ENCODE results near the gene NES. TPM values are rescaled to one million over a fixed set of nuclear protein-coding genes. Genes with fewer than 3 reads are reported as not detected.

The NES gene
- total RNA-seq, 1 donor from 2014 or later, result 56.8 TPM

DNA sequence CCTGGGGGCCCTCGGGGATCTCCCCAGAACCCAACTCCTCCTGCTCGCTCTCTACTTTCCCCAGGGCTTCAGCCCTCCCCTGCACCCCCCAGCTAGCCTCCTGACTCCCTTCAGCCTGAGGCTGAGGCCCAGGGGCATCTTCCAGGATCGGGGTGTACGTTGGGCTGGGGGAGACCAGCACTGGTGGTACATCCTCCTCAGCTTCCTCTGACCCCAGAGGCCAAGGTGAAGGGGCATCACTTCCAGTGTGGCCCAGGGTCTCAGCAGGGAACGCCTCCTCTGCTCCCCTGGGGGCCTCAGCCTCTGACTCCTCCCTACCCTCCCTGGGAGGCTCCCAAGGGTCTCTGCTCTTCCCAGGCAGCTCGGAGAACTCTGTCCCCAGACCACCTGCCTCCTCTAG, 6.8 kb downstream of the NES start:
- no peaks in the 10 kb centered on the region for H3K9me3 Mint-ChIP-seq
- TF ChIP-seq, protein P1, sequence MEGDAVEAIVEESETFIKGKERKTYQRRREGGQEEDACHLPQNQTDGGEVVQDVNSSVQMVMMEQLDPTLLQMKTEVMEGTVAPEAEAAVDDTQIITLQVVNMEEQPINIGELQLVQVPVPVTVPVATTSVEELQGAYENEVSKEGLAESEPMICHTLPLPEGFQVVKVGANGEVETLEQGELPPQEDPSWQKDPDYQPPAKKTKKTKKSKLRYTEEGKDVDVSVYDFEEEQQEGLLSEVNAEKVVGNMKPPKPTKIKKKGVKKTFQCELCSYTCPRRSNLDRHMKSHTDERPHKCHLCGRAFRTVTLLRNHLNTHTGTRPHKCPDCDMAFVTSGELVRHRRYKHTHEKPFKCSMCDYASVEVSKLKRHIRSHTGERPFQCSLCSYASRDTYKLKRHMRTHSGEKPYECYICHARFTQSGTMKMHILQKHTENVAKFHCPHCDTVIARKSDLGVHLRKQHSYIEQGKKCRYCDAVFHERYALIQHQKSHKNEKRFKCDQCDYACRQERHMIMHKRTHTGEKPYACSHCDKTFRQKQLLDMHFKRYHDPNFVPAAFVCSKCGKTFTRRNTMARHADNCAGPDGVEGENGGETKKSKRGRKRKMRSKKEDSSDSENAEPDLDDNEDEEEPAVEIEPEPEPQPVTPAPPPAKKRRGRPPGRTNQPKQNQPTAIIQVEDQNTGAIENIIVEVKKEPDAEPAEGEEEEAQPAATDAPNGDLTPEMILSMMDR (IDR thresholded peaks at IDR 0.05; ENCODE audit: unreplicated experiment), result no peak
- no peak overlapping the region for H3K4me3 Mint-ChIP-seq
- peaks cover 61% of the 10 kb centered on the region for H3K4me1 Mint-ChIP-seq
- no peaks in the 10 kb centered on the region for H3K27me3 Mint-ChIP-seq (ENCODE audit: low read depth)
- peaks cover 25% of the 10 kb centered on the region for H3K36me3 Mint-ChIP-seq
- H3K27ac Mint-ChIP-seq, result no peak overlapping the region
- no peak for DNase-seq (ENCODE audit: low spot score in 2 of 2, unreplicated experiment in 2 of 2)

DNA sequence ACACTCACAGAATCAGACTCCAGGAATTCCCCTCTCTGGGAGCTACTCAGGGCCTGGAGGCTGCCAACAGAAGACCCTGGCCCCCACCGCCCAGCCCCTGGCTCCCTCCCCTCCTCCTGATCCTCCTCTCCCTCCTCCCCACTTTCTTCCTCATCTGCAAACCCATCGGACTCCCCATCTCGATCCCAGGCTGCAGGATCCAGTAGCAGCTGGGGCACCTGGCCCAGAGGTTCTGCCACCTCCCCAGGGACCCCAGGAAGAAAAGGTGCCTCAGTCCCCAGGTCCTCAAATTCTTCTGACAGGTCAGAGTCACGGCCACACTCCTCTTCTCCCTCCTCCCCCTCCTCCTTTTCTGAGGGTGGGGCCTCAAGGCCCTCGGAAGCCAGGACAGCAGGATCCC, 7.4 kb downstream of the NES start:
- H3K27ac Mint-ChIP-seq, result no peak overlapping the region
- no peak for DNase-seq (ENCODE audit: low spot score in 2 of 2, unreplicated experiment in 2 of 2)
- TF ChIP-seq, protein P1 (IDR thresholded peaks at IDR 0.05; ENCODE audit: unreplicated experiment), result no peak
- H3K27me3 Mint-ChIP-seq (ENCODE audit: low read depth), result no peaks in the 10 kb centered on the region
- peaks cover 59% of the 10 kb centered on the region for H3K4me1 Mint-ChIP-seq
- no peak overlapping the region for H3K4me3 Mint-ChIP-seq
- H3K36me3 Mint-ChIP-seq, result peaks cover 25% of the 10 kb centered on the region
- no peaks in the 10 kb centered on the region for H3K9me3 Mint-ChIP-seq

DNA sequence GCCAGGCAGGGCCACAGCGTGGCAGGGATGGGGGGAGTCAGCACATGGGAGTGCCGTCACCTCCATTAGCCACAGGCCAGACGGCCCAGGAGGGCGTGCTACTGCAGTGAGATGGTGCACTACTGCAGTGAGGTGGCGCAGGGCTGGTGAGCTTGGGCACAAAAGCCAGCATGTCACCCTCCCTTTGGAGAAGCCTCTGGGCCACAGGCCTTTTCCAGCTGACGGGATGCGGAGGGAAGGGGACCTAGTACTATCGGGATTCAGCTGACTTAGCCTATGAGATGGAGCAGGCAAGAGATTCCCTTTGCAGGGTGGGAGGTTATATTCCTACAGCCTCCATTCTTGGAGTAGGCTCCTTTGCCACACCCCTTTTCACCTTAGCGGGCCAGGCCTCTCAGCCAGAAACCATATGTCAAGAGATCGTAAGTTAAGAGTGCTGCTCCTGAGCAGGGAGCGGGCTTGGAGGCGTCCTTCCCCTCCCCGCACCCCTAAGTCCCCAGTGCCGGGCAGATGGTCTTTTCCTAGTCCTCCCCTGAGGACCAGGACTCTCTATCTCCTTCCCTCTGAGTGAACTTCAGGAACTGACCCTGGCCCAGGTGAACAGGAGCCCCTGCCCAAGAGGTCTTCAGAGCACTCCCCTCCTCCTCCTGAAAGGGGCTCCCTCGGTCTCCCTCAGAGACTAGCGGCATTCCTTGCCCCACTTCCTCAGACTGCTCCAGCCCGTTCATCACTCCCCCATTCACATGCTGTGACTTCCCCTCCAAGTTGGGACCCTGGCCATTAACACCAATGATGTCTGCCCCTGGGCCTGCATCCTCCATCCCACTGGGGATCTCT, 8.2 kb downstream of the NES start:
- Mint-ChIP-seq H3K4me3 (no peak overlapping the region), H3K4me1 (peaks cover 62% of the 10 kb centered on the region), H3K9me3 (no peaks in the 10 kb centered on the region), H3K36me3 (peaks cover 22% of the 10 kb centered on the region), H3K27ac (peak overlapping the region; percentile 23), H3K27me3 (ENCODE audit: low read depth) (no peaks in the 10 kb centered on the region)
- TF ChIP-seq, protein P1 (IDR thresholded peaks at IDR 0.05; ENCODE audit: unreplicated experiment), result no peak
- no peak for DNase-seq (ENCODE audit: low spot score in 2 of 2, unreplicated experiment in 2 of 2)

DNA sequence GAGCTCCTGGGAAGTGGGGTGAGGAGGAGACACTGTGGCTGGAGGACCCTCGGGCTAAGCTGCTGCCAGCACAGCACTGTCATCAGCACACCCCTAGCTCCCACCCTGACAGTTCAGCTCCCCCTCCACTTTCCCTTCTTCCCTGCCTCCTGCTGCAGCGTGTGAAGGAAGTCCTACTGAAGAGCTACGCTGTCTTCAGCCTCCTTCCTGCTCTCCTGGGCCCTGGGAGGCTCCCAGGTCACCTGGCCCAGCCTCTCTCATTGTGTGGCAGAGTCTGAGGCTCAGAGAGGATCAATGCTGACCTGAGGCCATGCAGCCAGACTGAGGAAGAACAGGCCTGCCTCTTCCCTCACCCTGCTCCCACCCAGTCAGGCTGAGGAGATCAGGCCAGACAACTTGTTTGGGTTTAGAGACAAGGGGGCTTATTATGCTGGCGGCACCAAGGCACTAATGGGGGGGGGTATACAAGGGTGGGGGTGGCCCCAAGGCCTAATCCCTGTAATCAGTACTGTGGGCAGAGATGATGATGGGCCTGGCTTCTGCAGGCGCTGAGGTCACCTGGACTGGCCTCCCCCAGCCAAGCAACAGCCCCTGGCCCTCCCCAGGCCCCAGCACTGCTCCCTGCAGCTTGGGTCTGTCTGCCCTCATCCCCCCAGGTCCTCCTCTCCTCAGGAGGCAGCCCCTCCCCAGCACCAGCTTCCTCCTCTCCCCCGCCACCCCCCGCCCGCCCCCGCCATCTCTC, 9.1 kb downstream of the NES start:
- Mint-ChIP-seq H3K9me3 (no peaks in the 10 kb centered on the region), H3K4me3 (no peak overlapping the region), H3K27me3 (ENCODE audit: low read depth) (no peaks in the 10 kb centered on the region), H3K36me3 (peaks cover 20% of the 10 kb centered on the region), H3K27ac (peak overlapping the region; percentile 59), H3K4me1 (peaks cover 61% of the 10 kb centered on the region)
- no peak for DNase-seq (ENCODE audit: low spot score in 2 of 2, unreplicated experiment in 2 of 2)
- TF ChIP-seq, protein P1 (IDR thresholded peaks at IDR 0.05; ENCODE audit: unreplicated experiment), result no peak

DNA sequence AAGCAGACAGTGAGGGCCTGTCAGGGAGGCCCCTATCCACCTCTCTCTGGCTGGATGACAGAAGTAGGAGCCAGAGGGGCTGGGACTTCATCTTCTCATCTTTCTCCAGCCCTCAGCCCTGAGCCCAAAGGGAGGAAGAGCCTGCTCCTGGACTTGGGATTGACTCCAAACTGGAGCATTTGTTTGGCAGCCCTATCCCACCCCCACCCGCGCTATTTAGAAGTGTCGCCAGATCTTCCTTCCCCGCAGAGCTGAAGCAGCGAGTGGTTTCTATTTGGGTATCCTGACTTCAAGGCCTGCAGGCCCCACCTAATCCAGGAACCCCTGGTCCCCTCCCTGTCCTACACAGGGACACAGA, 9.6 kb downstream of the NES start:
- Mint-ChIP-seq H3K27ac (peak overlapping the region; percentile 59), H3K4me3 (no peak overlapping the region)
- DNase-seq (ENCODE audit: low spot score in 2 of 2, unreplicated experiment in 2 of 2), result no peak

More for the DNA sequence above, 9.6 kb downstream of the NES start:
- Mint-ChIP-seq H3K4me1 (peaks cover 65% of the 10 kb centered on the region), H3K9me3 (no peaks in the 10 kb centered on the region), H3K27me3 (ENCODE audit: low read depth) (no peaks in the 10 kb centered on the region), H3K36me3 (peaks cover 15% of the 10 kb centered on the region)
- TF ChIP-seq, protein P1 (IDR thresholded peaks at IDR 0.05; ENCODE audit: unreplicated experiment), result no peak

All from mesothelial cell of epicardium (in vitro differentiated cells).